Endodermal cell (in vitro differentiated cells): ENCODE results near the gene RPL39. TPM values are rescaled to one million over a fixed set of nuclear protein-coding genes. Genes with fewer than 3 reads are reported as not detected.
A peak's percentile ranks its signal among the peaks of the same experiment; 100 is the strongest.
"Not testable (repeated sequence)": the region's sequence is repeated elsewhere in the genome, so short reads cannot be mapped to it uniquely, and the experiment has no call there.

Experiments used
- DNase-seq: peaks from one replicate; pipeline ENCODE4 v3.0.0-alpha.2; 2017
- H3K27ac ChIP-seq: 2 replicates; pipeline ENCODE4 v1.5.1; 2013; ENCODE audit warnings: mild to moderate bottlenecking, low read depth, low read length, moderate library complexity
- H3K27me3 ChIP-seq: 2 replicates; pipeline ENCODE4 v1.6.1; 2013; ENCODE audit warnings: mild to moderate bottlenecking, low read length, moderate library complexity; ENCODE audit not compliant: insufficient read depth, control insufficient read depth, poor library complexity, severe bottlenecking
- H3K36me3 ChIP-seq: 2 replicates; pipeline ENCODE4 v1.7.0; 2013; ENCODE audit warnings: mild to moderate bottlenecking, low read length, moderate library complexity; ENCODE audit not compliant: control insufficient read depth, insufficient read depth
- H3K4me1 ChIP-seq: one replicate; pipeline ENCODE4 v1.7.0; 2013; ENCODE audit warnings: low read length; ENCODE audit not compliant: control insufficient read depth, insufficient read depth
- H3K4me3 ChIP-seq: 2 replicates; pipeline ENCODE4 v1.5.1; 2013; ENCODE audit warnings: mild to moderate bottlenecking, low read length, moderate library complexity
- H3K9ac ChIP-seq: 2 replicates; pipeline ENCODE4 v1.6.1; 2013; ENCODE audit warnings: mild to moderate bottlenecking, low read length, moderate library complexity; ENCODE audit not compliant: poor library complexity, severe bottlenecking; ENCODE audit errors: extremely low read depth
- H3K9me3 ChIP-seq: 2 replicates; pipeline ENCODE4 v1.6.1; 2013; ENCODE audit warnings: mild to moderate bottlenecking, low read length, moderate library complexity; ENCODE audit not compliant: control insufficient read depth
- H3K27ac Mint-ChIP-seq: 2 replicates; pipeline ENCODE4 v1.8.0; 2020; ENCODE audit warnings: mixed read lengths
- H3K27me3 Mint-ChIP-seq: 2 replicates; pipeline ENCODE4 v1.8.0; 2021; ENCODE audit warnings: mild to moderate bottlenecking, mixed read lengths; ENCODE audit not compliant: insufficient read depth
- H3K36me3 Mint-ChIP-seq: 2 replicates; pipeline ENCODE4 v1.8.0; 2020; ENCODE audit warnings: low read depth, mixed read lengths
- H3K4me1 Mint-ChIP-seq: 2 replicates; pipeline ENCODE4 v1.8.0; 2020; ENCODE audit warnings: mixed read lengths
- H3K4me3 Mint-ChIP-seq: 2 replicates; pipeline ENCODE4 v1.8.0; 2020; ENCODE audit warnings: mild to moderate bottlenecking, moderate library complexity, mixed read lengths
- H3K9me3 Mint-ChIP-seq: 2 replicates; pipeline ENCODE4 v1.8.0; 2020; ENCODE audit warnings: mild to moderate bottlenecking, mixed read lengths
- WGBS, 2 experiments: methylation state at CpG; one replicate each; pipeline versions ENCODE4 v1.1.5 to v1.1.7; 2013; ENCODE audit warnings: missing lambda C conversion rate in 2 of 2, mixed read lengths in 1 of 2; ENCODE audit not compliant: insufficient coverage in 1 of 2, insufficient read length in 1 of 2; 5-methylcytosine and 5-hydroxymethylcytosine counted together
- total RNA-seq, 2 donors: library from RNA; stranded (reverse); fragmentation: NEBNext Ultra II Directional in 1 of 2; extraction: Animal tissue kit (Norgen Biotek cat#: 25700) in 1 of 2; gene quantifications; 2 replicates in 1 of 2; 3 replicates in 1 of 2; pipeline ENCODE4 v1.2.1, GENCODE V29; 2021
- TF ChIP-seq, protein P1 (sequence below): fragments of 200-600 bp; sonication (generic); conservative IDR thresholded peaks from 2 replicates; pipeline ENCODE4 v1.5.0; 2021; ENCODE audit warnings: antibody characterized with exemption, mild to moderate bottlenecking

Gene RPL39
- total RNA-seq, 2 donors from 2014 or later = 1,848 to 1,992 TPM

DNA sequence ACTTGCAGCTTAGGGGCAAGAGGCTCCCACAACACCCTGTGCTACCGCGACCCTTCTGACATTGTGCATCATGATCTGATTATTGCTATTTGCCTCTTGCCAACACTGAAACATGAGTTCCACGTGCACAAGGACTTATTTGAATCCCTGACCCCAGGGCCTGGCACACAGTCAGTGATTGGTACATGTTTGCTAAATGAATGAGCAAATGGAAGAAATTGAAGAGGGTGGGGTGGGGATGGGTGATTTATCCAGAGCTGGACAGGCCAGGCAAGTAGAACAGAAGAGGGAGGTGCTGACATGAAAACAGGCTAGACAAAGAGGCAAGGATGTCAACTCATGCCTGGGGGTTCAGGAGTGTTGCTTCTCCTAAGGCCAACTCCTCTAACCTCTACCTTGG is 24.9 kb upstream of the RPL39 start:
- no peaks in the 10 kb centered on the region for H3K4me1 Mint-ChIP-seq
- Histone ChIP-seq H3K27ac (no peak overlapping the region), H3K4me3 (no peak overlapping the region), H3K9me3 (peaks cover 4% of the 10 kb centered on the region), H3K4me1 (no peaks in the 10 kb centered on the region), H3K9ac (no peak overlapping the region), H3K27me3 (no peaks in the 10 kb centered on the region), H3K36me3 (no peaks in the 10 kb centered on the region)
- H3K9me3 Mint-ChIP-seq = peaks cover 71% of the 10 kb centered on the region
- 94% methylated on average over 3 of the region's 3 CpGs; no CpG with 5 or more reads in 1 of the 2 experiments for WGBS, 2 experiments
- H3K27me3 Mint-ChIP-seq = no peaks in the 10 kb centered on the region
- H3K4me3 Mint-ChIP-seq = no peak overlapping the region
- H3K27ac Mint-ChIP-seq = no peak overlapping the region
- DNase-seq = no peak
- peaks cover 3% of the 10 kb centered on the region for H3K36me3 Mint-ChIP-seq
- TF ChIP-seq, protein P1, sequence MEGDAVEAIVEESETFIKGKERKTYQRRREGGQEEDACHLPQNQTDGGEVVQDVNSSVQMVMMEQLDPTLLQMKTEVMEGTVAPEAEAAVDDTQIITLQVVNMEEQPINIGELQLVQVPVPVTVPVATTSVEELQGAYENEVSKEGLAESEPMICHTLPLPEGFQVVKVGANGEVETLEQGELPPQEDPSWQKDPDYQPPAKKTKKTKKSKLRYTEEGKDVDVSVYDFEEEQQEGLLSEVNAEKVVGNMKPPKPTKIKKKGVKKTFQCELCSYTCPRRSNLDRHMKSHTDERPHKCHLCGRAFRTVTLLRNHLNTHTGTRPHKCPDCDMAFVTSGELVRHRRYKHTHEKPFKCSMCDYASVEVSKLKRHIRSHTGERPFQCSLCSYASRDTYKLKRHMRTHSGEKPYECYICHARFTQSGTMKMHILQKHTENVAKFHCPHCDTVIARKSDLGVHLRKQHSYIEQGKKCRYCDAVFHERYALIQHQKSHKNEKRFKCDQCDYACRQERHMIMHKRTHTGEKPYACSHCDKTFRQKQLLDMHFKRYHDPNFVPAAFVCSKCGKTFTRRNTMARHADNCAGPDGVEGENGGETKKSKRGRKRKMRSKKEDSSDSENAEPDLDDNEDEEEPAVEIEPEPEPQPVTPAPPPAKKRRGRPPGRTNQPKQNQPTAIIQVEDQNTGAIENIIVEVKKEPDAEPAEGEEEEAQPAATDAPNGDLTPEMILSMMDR = no peak

DNA sequence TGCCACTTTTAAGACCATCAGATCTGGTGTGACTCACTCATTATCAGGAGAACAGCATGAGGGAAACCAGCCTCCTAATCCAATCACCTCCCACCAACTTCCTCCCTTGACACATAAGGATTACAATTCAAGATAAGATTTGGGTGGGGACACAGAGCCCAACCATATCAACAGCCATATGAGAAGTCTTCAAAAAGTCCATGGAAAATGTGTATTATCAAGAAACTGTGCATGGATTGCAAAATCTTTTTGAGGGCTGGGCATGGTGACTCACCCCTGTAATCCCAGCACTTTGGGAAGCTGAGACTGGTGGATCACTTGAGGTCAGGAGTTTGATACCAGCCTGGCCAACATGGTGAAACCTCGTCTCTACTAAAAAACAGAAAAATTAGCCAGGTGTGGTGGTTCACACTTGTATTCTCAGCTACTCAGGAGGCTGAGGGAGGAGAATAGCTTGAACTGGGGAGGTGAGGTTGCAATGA is 17.8 kb upstream of the RPL39 start:
- Mint-ChIP-seq H3K4me1 (no peaks in the 10 kb centered on the region), H3K27me3 (no peaks in the 10 kb centered on the region), H3K4me3 (no peak overlapping the region), H3K9me3 (peaks cover 72% of the 10 kb centered on the region), H3K36me3 (peaks cover 6% of the 10 kb centered on the region), H3K27ac (no peak overlapping the region)
- Histone ChIP-seq H3K9ac (no peak overlapping the region), H3K27ac (no peak overlapping the region), H3K36me3 (no peaks in the 10 kb centered on the region), H3K27me3 (no peaks in the 10 kb centered on the region), H3K4me3 (peak overlapping the region; percentile 58), H3K9me3 (peaks cover 31% of the 10 kb centered on the region), H3K4me1 (no peaks in the 10 kb centered on the region)
- TF ChIP-seq, protein P1 = no peak
- no peak for DNase-seq
- 100% methylated on average over 1 of the region's 1 CpG; no CpG with 5 or more reads in 1 of the 2 experiments for WGBS, 2 experiments

DNA sequence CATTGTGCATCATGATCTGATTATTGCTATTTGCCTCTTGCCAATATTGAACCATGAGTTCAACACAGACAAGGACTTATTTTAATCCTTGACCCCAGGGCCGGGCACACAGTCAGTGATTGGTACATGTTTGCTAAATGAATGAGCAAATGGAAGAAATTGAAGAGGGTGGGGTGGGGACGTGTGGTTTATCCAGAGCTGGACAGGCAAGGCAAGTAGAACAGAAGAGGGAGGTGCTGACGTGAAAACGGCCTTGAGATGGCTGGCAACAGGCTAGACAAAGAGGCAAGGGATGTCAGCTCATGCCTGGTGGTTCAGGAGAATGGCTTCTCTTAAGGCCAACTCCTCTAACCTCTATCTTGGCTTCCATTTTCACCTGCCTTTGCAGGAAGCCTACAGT is 17.0 kb upstream of the RPL39 start:
- H3K9me3 ChIP-seq = peaks cover 31% of the 10 kb centered on the region
- H3K4me3 ChIP-seq, DNase-seq, H3K27ac Mint-ChIP-seq, H3K27me3 ChIP-seq, H3K4me3 Mint-ChIP-seq, H3K36me3 Mint-ChIP-seq, H3K9ac ChIP-seq, H3K4me1 Mint-ChIP-seq, H3K36me3 ChIP-seq, H3K27me3 Mint-ChIP-seq, H3K4me1 ChIP-seq, H3K27ac ChIP-seq: not testable (repeated sequence)
- H3K9me3 Mint-ChIP-seq = peaks cover 66% of the 10 kb centered on the region
- WGBS, 2 experiments = no CpG with 5 or more reads among the region's 4 CpGs

GRCh38 chrX:119802546-119802945 is 11.1 kb upstream of the RPL39 start:
- H3K4me3 Mint-ChIP-seq = no peak overlapping the region
- Histone ChIP-seq H3K27me3 (no peaks in the 10 kb centered on the region), H3K27ac (no peak overlapping the region), H3K36me3 (no peaks in the 10 kb centered on the region), H3K4me3 (no peak overlapping the region), H3K4me1 (no peaks in the 10 kb centered on the region), H3K9me3 (peaks cover 6% of the 10 kb centered on the region), H3K9ac (no peak overlapping the region)
- DNase-seq = no peak
- no peaks in the 10 kb centered on the region for H3K4me1 Mint-ChIP-seq
- peaks cover 51% of the 10 kb centered on the region for H3K9me3 Mint-ChIP-seq
- peaks cover 7% of the 10 kb centered on the region for H3K36me3 Mint-ChIP-seq
- 90 to 100% methylated on average over 2 to 8 of the region's 8 CpGs for WGBS, 2 experiments
- no peak overlapping the region for H3K27ac Mint-ChIP-seq
- no peaks in the 10 kb centered on the region for H3K27me3 Mint-ChIP-seq
- TF ChIP-seq, protein P1 = no peak
